ENCODE measurements around the gene AGAP3. TPM values are rescaled to one million over a fixed set of nuclear protein-coding genes. Genes with fewer than 3 reads are reported as not detected.

Gene AGAP3
- total RNA-seq, 2 donors from 2014 or later, result 50.8 to 79.2 TPM

- no peaks in the 10 kb centered on the region for H3K9me3 ChIP-seq
- H3K27me3 ChIP-seq, result no peaks in the 10 kb centered on the region
- no peaks in the 10 kb centered on the region for H3K4me1 ChIP-seq
- no peak for TF ChIP-seq CTCF (IDR thresholded peaks at IDR 0.05)
- H3K36me3 ChIP-seq, result peaks cover 26% of the 10 kb centered on the region
- no peak for DNase-seq
- no peak overlapping the region for H3K27ac ChIP-seq
- H3K9ac ChIP-seq (ENCODE audit: low read depth in 2 of 2, low read length in 2 of 2), result no peak overlapping the region
- no peak overlapping the region for H3K4me3 ChIP-seq
- intact Hi-C loops (cut with DNase I), result no loop called here
These were observed 15.0 kb upstream of the AGAP3 start for GRCh38 chr7:151071032-151071866.

DNA sequence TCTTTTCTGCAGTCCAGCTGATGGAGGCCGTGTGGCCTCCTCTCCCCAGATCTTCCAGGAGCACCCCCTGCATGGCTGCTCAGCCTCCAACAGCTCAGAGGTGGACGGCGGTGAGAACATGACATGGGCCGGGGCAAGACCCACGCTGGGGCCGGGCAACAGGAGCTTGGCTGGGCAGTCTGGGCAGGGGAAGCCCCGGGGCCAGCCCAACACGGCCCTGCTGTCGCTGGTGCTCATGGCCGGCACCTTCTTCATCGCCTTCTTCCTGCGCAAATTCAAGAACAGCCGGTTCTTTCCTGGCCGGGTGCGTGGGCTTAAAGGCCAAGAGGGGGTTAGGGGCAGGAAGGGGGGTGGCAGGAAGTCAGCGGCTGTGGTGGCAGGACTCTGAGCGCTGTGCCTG is 12.3 kb upstream of the AGAP3 start:
- Histone ChIP-seq H3K4me1 (no peaks in the 10 kb centered on the region), H3K27ac (no peak overlapping the region), H3K27me3 (no peaks in the 10 kb centered on the region), H3K4me3 (no peak overlapping the region), H3K36me3 (peaks cover 26% of the 10 kb centered on the region), H3K9ac (ENCODE audit: low read depth in 2 of 2, low read length in 2 of 2) (no peak overlapping the region), H3K9me3 (no peaks in the 10 kb centered on the region)
- DNase-seq, result no peak
- TF ChIP-seq CTCF (IDR thresholded peaks at IDR 0.05), result no peak
- intact Hi-C loops (cut with DNase I), result no loop called here

DNA sequence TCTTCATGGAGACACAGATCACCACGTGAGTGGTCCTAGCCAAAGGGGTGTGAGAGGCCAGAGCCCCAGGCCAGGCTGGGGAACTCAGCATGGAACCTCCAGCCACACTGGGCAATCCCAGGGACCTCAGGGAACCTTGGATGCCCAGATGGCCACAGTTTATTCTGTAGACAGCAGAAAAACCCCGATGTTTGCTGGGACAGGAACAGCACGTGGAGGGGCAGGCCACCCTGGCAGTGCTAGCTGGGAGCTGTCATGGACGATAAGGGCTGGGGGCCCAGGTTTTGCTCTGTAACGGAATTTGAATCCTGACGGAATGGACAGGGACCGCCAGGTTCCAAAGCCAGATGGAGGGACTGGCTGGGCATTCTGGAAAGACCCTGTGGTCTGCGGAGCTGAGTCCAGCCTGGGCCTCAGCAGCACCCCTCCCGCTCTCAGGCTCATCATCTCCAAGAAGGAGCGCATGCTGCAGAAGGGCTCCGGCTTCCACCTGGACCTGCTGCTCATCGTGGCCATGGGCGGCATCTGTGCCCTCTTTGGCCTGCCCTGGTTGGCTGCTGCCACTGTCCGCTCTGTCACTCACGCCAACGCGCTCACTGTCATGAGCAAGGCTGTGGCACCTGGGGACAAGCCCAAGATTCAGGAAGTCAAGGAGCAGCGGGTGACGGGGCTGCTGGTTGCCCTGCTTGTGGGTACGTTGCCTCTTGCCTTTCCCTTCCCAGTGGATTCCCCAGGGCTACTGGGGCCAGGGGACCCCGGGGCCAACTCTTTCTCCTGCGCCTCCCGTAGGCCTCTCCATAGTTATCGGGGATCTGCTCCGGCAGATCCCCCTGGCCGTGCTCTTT is 11.2 kb upstream of the AGAP3 start:
- no peaks in the 10 kb centered on the region for H3K9me3 ChIP-seq

DNA sequence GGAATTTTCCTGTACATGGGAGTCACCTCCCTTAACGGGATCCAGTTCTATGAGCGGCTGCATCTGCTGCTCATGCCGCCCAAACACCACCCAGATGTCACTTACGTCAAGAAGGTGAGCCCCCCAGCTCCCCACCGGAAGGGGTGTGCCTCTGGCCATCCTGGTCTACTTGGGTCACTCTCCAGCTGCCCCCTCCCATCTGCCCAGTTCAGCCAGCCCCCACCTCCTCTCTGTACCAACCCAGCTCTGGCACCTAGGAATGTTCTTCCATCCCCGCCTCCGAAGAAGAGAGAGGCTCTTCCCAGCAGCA is 10.7 kb upstream of the AGAP3 start:
- H3K36me3 ChIP-seq, result peaks cover 19% of the 10 kb centered on the region
- H3K27ac ChIP-seq, result no peak overlapping the region
- peaks cover 5% of the 10 kb centered on the region for H3K4me1 ChIP-seq
- H3K9ac ChIP-seq (ENCODE audit: low read depth in 2 of 2, low read length in 2 of 2), result no peak overlapping the region
- H3K27me3 ChIP-seq, result no peaks in the 10 kb centered on the region
- no peak for TF ChIP-seq CTCF (IDR thresholded peaks at IDR 0.05)
- intact Hi-C loops (cut with DNase I), result no loop called here
- H3K4me3 ChIP-seq, result no peak overlapping the region
- H3K9me3 ChIP-seq, result no peaks in the 10 kb centered on the region
- no peak for DNase-seq

More for the DNA sequence above, 11.2 kb upstream of the AGAP3 start:
- Histone ChIP-seq H3K4me1 (peaks cover 5% of the 10 kb centered on the region), H3K9ac (ENCODE audit: low read depth in 2 of 2, low read length in 2 of 2) (no peak overlapping the region), H3K36me3 (peaks cover 19% of the 10 kb centered on the region), H3K27ac (no peak overlapping the region), H3K27me3 (no peaks in the 10 kb centered on the region), H3K4me3 (no peak overlapping the region)
- TF ChIP-seq CTCF (IDR thresholded peaks at IDR 0.05), result no peak
- intact Hi-C loops (cut with DNase I), result no loop called here
- no peak for DNase-seq

- Histone ChIP-seq H3K27ac (no peak overlapping the region), H3K9me3 (no peaks in the 10 kb centered on the region), H3K36me3 (peaks cover 16% of the 10 kb centered on the region), H3K27me3 (no peaks in the 10 kb centered on the region), H3K4me1 (peaks cover 6% of the 10 kb centered on the region), H3K9ac (ENCODE audit: low read depth in 2 of 2, low read length in 2 of 2) (no peak overlapping the region), H3K4me3 (no peak overlapping the region)
- TF ChIP-seq CTCF (IDR thresholded peaks at IDR 0.05), result no peak
- intact Hi-C loops (cut with DNase I), result no loop called here
- no peak for DNase-seq
These were observed 10.3 kb upstream of the AGAP3 start for GRCh38 chr7:151075978-151076426.

Data from colonic mucosa (tissue), 4 donors.